Caco-2 (cell line): ENCODE data around the gene ATP6V0D1. TPM values are rescaled to one million over a fixed set of nuclear protein-coding genes. Genes with fewer than 3 reads are reported as not detected.

Experiments
- BruUV-seq: library from RNA; stranded (reverse); fragments of 400-500 nt; replicated peaks from 2 replicates; lab custom pipeline; 2021; lab: Mats Ljungman, UMichigan
- CTCF ChIA-PET: fragments of 300-600 bp; sonication (Branson Sonifier 250); formaldehyde crosslinking; loops from one replicate; lab custom pipeline; 2022; ENCODE audit warnings: antibody characterized with exemption; lab: Charles Lee
- POLR2A ChIA-PET: fragments of 300-600 bp; sonication (Branson Sonifier 250); formaldehyde crosslinking; loops from one replicate; lab custom pipeline; 2022; ENCODE audit warnings: antibody characterized with exemption; lab: Charles Lee
- DNase-seq, 2 experiments: peaks; one replicate each; pipeline versions ENCODE4 v3.0.0 to v3.0.0-alpha.2; 2020 to 2022
- H3K27me3 ChIP-seq: replicated peaks from 2 replicates; pipeline ENCODE4 v1.6.0; 2011; ENCODE audit warnings: low read length; ENCODE audit not compliant: control insufficient read depth, insufficient read depth
- H3K36me3 ChIP-seq: 2 replicates; pipeline ENCODE4 v1.5.1; 2011; ENCODE audit warnings: low read length; ENCODE audit not compliant: control insufficient read depth, insufficient read depth
- H3K4me1 ChIP-seq: fragments of 250-450 bp; sonication (Bioruptor Pico); 2 replicates; pipeline ENCODE4 v1.5.1; 2020; ENCODE audit warnings: mild to moderate bottlenecking
- H3K4me3 ChIP-seq: 2 replicates; pipeline ENCODE4 v1.5.1; 2011; ENCODE audit warnings: low read depth, mild to moderate bottlenecking, control low read depth, low read length
- H3K9me3 ChIP-seq: fragments of 250-450 bp; sonication (Bioruptor Pico); 2 replicates; pipeline ENCODE4 v1.5.1; 2020; ENCODE audit warnings: mild to moderate bottlenecking, moderate library complexity
- H3K27ac Mint-ChIP-seq: one replicate; pipeline ENCODE4 v1.8.0; 2022; ENCODE audit warnings: mixed read lengths; ENCODE audit not compliant: unreplicated experiment
- H3K27me3 Mint-ChIP-seq: one replicate; pipeline ENCODE4 v1.8.0; 2022; ENCODE audit warnings: mixed read lengths; ENCODE audit not compliant: insufficient read depth, unreplicated experiment
- H3K36me3 Mint-ChIP-seq: one replicate; pipeline ENCODE4 v1.8.0; 2022; ENCODE audit warnings: mild to moderate bottlenecking, mixed read lengths; ENCODE audit not compliant: insufficient read depth, unreplicated experiment
- H3K4me1 Mint-ChIP-seq: one replicate; pipeline ENCODE4 v1.8.0; 2022; ENCODE audit warnings: low read depth, mixed read lengths; ENCODE audit not compliant: unreplicated experiment
- H3K4me3 Mint-ChIP-seq: one replicate; pipeline ENCODE4 v1.8.0; 2022; ENCODE audit warnings: mild to moderate bottlenecking, moderate library complexity, mixed read lengths; ENCODE audit not compliant: unreplicated experiment
- H3K9me3 Mint-ChIP-seq: one replicate; pipeline ENCODE4 v1.8.0; 2022; ENCODE audit warnings: mixed read lengths; ENCODE audit not compliant: unreplicated experiment
- CTCF ChIP-seq, 2 experiments: fragments of 200-600 bp in 1 of 2; IDR thresholded peaks; 1 replicate in 1 of 2; 2 replicates in 1 of 2; pipeline versions ENCODE4 v1.5.1 to v1.8.0; 2011 to 2022; ENCODE audit warnings: antibody characterized with exemption in 1 of 2, control low read depth in 1 of 2, inconsistent platforms in 1 of 2, low read depth in 1 of 2, low read length in 1 of 2, mild to moderate bottlenecking in 1 of 2, moderate library complexity in 1 of 2; ENCODE audit not compliant: insufficient read depth in 1 of 2, severe bottlenecking in 1 of 2, unreplicated experiment in 1 of 2
- intact Hi-C: fragments of 100-400 bp; cut with micrococcal nuclease; formaldehyde crosslinking; loops from one replicate; pipeline ENCODE4 v1.10.0; 2022; ENCODE audit not compliant: unreplicated experiment
- total RNA-seq: library from RNA; stranded (reverse); gene quantifications from 2 replicates; pipeline ENCODE4 v1.2.3, GENCODE V29; 2022

ATP6V0D1 gene
- total RNA-seq, 1 experiment from 2014 or later = 110 TPM

GRCh38 chr16:67395458-67396158, 85.3 kb downstream of the ATP6V0D1 start:
- BruUV-seq = no TSS peak
- H3K9me3 ChIP-seq = no peaks in the 10 kb centered on the region
- Mint-ChIP-seq H3K36me3 (peaks cover 5% of the 10 kb centered on the region), H3K27ac (peak overlapping the region; percentile 87), H3K27me3 (no peaks in the 10 kb centered on the region), H3K4me3 (peak overlapping the region; percentile 53), H3K4me1 (peaks cover 7% of the 10 kb centered on the region), H3K9me3 (no peaks in the 10 kb centered on the region)
- H3K27me3 ChIP-seq = no peaks in the 10 kb centered on the region
- ChIA-PET CTCF (interaction anchor here (0.6 to 1.1 kb wide), 4 partner anchors 9 to 126 kb away, joined by 3 to 5 read pairs (median 4); partner anchors contain the start of gene HSD11B2), POLR2A (interaction anchor here (0.7 to 1.1 kb wide), 2 partner anchors 9 to 35 kb away, joined by 7 to 9 read pairs; partner anchors contain the start of gene HSD11B2)
- peaks cover 20% of the 10 kb centered on the region for H3K4me1 ChIP-seq
- no peaks in the 10 kb centered on the region for H3K36me3 ChIP-seq
- no peak for TF ChIP-seq CTCF (IDR thresholded peaks at IDR 0.05; ENCODE audit: insufficient read depth in 1 of 2, low read depth in 1 of 2, low read length in 1 of 2, severe bottlenecking in 1 of 2, unreplicated experiment in 1 of 2)
- no peak for DNase-seq
- intact Hi-C loops = no loop called here
- no peak overlapping the region for H3K4me3 ChIP-seq

GRCh38 chr16:67395105-67395457, 85.9 kb downstream of the ATP6V0D1 start:
- ChIA-PET POLR2A (no interaction called here), CTCF (interaction anchor here (1.1 kb wide), 1 partner anchor 36 kb away, joined by 3 read pairs; the partner anchor contains the start of gene HSD11B2)
- Mint-ChIP-seq H3K36me3 (peaks cover 5% of the 10 kb centered on the region), H3K4me1 (peaks cover 7% of the 10 kb centered on the region), H3K4me3 (no peak overlapping the region), H3K9me3 (no peaks in the 10 kb centered on the region), H3K27ac (no peak overlapping the region), H3K27me3 (no peaks in the 10 kb centered on the region)
- TF ChIP-seq CTCF (IDR thresholded peaks at IDR 0.05; ENCODE audit: insufficient read depth in 1 of 2, low read depth in 1 of 2, low read length in 1 of 2, severe bottlenecking in 1 of 2, unreplicated experiment in 1 of 2) = no peak
- no peaks in the 10 kb centered on the region for H3K9me3 ChIP-seq
- peak in 1 of 2 experiments; percentile 26 for DNase-seq
- no peaks in the 10 kb centered on the region for H3K36me3 ChIP-seq
- peaks cover 20% of the 10 kb centered on the region for H3K4me1 ChIP-seq
- no peaks in the 10 kb centered on the region for H3K27me3 ChIP-seq
- H3K4me3 ChIP-seq = no peak overlapping the region
- BruUV-seq = no TSS peak
- intact Hi-C loops = no loop called here

- H3K36me3 Mint-ChIP-seq = peaks cover 5% of the 10 kb centered on the region
- H3K4me1 ChIP-seq = peaks cover 20% of the 10 kb centered on the region
- H3K27me3 ChIP-seq = no peaks in the 10 kb centered on the region
- peaks cover 7% of the 10 kb centered on the region for H3K4me1 Mint-ChIP-seq
- ChIA-PET POLR2A (no interaction called here), CTCF (interaction anchor here (1.0 kb wide), 1 partner anchor 12 kb away, joined by 3 read pairs; no protein-coding TSS in a partner anchor)
- TF ChIP-seq CTCF (IDR thresholded peaks at IDR 0.05; ENCODE audit: insufficient read depth in 1 of 2, low read depth in 1 of 2, low read length in 1 of 2, severe bottlenecking in 1 of 2, unreplicated experiment in 1 of 2) = no peak
- H3K9me3 Mint-ChIP-seq = no peaks in the 10 kb centered on the region
- no peaks in the 10 kb centered on the region for H3K9me3 ChIP-seq
- peak overlapping the region; percentile 28 for H3K4me3 Mint-ChIP-seq
- BruUV-seq = no TSS peak
- DNase-seq = peak in 1 of 2 experiments; percentile 22
- H3K36me3 ChIP-seq = no peaks in the 10 kb centered on the region
- no peak overlapping the region for H3K4me3 ChIP-seq
- intact Hi-C loops = no loop called here
- no peak overlapping the region for H3K27ac Mint-ChIP-seq
- no peaks in the 10 kb centered on the region for H3K27me3 Mint-ChIP-seq
These were observed 86.5 kb downstream of the ATP6V0D1 start for GRCh38 chr16:67394155-67395104.
